Stimulated activated CD8-positive, alpha-beta memory T cell treated with anti-CD3 and anti-CD28 coated beads, Interleukin-4, amount 100 ng/mL, for 24 hours (primary cell): ENCODE measurements around the gene KRT39.
"Not testable (repeated sequence)": the region's sequence is repeated elsewhere in the genome, so short reads cannot be mapped to it uniquely, and the experiment has no call there.

Experiments used
- DNase-seq: peaks from one replicate; pipeline ENCODE4 v3.0.0-alpha.2; 2020; ENCODE audit warnings: low read depth

The KRT39 gene

GRCh38 chr17:40966848-40967247 is at the start of gene KRT39:
Gene KRT39 (minus strand): TSS chr17:40966948. CDS start chr17:40966856, 92 bp downstream.
- DNase-seq = no peak

GRCh38 chr17:41015454-41015853 is 48.7 kb upstream of the KRT39 start:
- DNase-seq = no peak

GRCh38 chr17:41013606-41014005 is 46.9 kb upstream of the KRT39 start:
- no peak for DNase-seq

- no peak for DNase-seq
Observed at GRCh38 chr17:41013181-41013580, 46.4 kb upstream of the KRT39 start.

- no peak for DNase-seq
Observed at GRCh38 chr17:41012326-41013120, 45.8 kb upstream of the KRT39 start.

- DNase-seq = no peak
Observed at GRCh38 chr17:41010441-41010840, 43.7 kb upstream of the KRT39 start.

GRCh38 chr17:41009936-41010335 is 43.2 kb upstream of the KRT39 start:
- no peak for DNase-seq

GRCh38 chr17:41009301-41009760 is 42.6 kb upstream of the KRT39 start:
- no peak for DNase-seq

GRCh38 chr17:41008811-41009210 is 42.1 kb upstream of the KRT39 start, which contains the start of gene KRTAP3-1:
Gene KRTAP3-1 (minus strand): TSS chr17:41009128. CDS start chr17:41009074, 54 bp downstream.
- no peak for DNase-seq

- DNase-seq = no peak
Observed at GRCh38 chr17:41004397-41004796, 37.6 kb upstream of the KRT39 start.

GRCh38 chr17:41003926-41004325 is 37.2 kb upstream of the KRT39 start:
- DNase-seq = no peak

GRCh38 chr17:41002814-41003213 is 36.1 kb upstream of the KRT39 start:
- DNase-seq = no peak

GRCh38 chr17:41001795-41002194 is 35.0 kb upstream of the KRT39 start:
- no peak for DNase-seq

- not testable (repeated sequence) for DNase-seq
Observed at GRCh38 chr17:40999563-40999962, 32.8 kb upstream of the KRT39 start, which contains the start of gene KRTAP3-2. Gene KRTAP3-2 (minus strand): TSS chr17:40999906. CDS start chr17:40999853, 53 bp downstream.

GRCh38 chr17:40997361-40997760 is 30.6 kb upstream of the KRT39 start:
- no peak for DNase-seq

- DNase-seq = no peak
Observed at GRCh38 chr17:40996829-40997228, 30.1 kb upstream of the KRT39 start.

GRCh38 chr17:40995116-40995515 is 28.4 kb upstream of the KRT39 start:
- DNase-seq = no peak

- no peak for DNase-seq
Observed at GRCh38 chr17:40993839-40994238, 27.1 kb upstream of the KRT39 start, which contains the start of gene KRTAP3-3. Gene KRTAP3-3 (minus strand): TSS chr17:40994164. CDS start chr17:40994097, 67 bp downstream.

- DNase-seq = no peak
Observed at GRCh38 chr17:40993084-40993483, 26.3 kb upstream of the KRT39 start.

- DNase-seq = no peak
Observed at GRCh38 chr17:40992666-40993065, 25.9 kb upstream of the KRT39 start.

GRCh38 chr17:40986920-40987319 is 20.2 kb upstream of the KRT39 start:
- no peak for DNase-seq

GRCh38 chr17:40984226-40984625 is 17.5 kb upstream of the KRT39 start, which contains the start of gene KRT40:
Gene KRT40 (minus strand): TSS chr17:40984326. CDS start chr17:40984273, 53 bp downstream.
- no peak for DNase-seq

- no peak for DNase-seq
Observed at GRCh38 chr17:40981115-40981514, 14.4 kb upstream of the KRT39 start.
